Activated CD8-positive, alpha-beta memory T cell treated with anti-CD3 and anti-CD28 coated beads for 4 hours (primary cell): Measurements from ENCODE around the gene NUP50.
"Not testable (repeated sequence)": the region's sequence is repeated elsewhere in the genome, so short reads cannot be mapped to it uniquely, and the experiment has no call there.

Experiments used
- DNase-seq, 2 donors: peaks; one replicate each; pipeline ENCODE4 v3.0.0-alpha.2; 2020; ENCODE audit warnings: low read depth in 2 of 2

NUP50 gene

GRCh38 chr22:45162531-45162930 is 1.2 kb upstream of the NUP50 start:
- no peak for DNase-seq

- DNase-seq: no peak
These were observed 650 bp upstream of the NUP50 start for GRCh38 chr22:45163099-45163450.

DNA sequence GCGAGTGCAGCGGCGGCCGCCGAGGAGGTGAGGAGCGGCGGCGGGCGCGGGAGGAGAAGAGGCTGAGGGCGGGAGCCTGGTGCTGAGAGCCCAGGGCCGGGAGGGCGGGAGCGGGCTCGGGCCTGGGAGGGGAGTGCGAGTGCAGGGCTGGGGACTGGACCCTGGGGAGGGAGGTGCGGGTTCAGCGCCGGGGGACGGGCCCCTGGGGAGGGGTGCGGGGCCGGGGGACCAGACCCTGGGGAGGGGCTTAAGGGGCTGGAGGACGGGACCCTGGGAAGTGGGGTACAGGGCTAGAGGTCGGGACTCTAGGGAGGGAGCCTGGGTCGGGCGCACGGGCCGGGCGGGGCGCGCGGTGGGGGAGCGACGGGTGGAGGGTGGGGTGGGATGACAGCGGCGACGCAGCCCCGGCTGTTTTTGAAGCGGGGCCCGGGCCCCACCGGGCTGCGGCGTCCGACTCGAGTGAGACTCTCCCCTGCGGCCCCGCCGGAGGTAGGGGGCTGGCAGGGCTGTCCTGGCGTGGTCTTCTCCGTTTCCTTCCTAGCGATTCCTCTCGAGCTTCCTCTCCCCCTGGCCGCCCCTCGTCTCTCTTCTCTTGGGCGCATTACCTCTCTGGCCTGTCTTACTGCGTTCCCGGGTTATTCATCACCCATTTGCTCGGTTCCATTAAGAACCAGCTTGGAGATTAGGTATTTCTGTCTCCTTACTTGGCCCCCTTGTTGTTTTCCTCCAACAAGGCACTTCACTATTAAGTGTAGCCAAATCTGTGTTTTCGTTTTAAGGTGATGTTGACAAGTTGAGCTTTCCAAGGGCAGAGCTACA is 754 bp downstream of the NUP50 start:
- no peak for DNase-seq

- no peak for DNase-seq
These were observed 3.2 kb downstream of the NUP50 start for GRCh38 chr22:45166932-45167331.

DNA sequence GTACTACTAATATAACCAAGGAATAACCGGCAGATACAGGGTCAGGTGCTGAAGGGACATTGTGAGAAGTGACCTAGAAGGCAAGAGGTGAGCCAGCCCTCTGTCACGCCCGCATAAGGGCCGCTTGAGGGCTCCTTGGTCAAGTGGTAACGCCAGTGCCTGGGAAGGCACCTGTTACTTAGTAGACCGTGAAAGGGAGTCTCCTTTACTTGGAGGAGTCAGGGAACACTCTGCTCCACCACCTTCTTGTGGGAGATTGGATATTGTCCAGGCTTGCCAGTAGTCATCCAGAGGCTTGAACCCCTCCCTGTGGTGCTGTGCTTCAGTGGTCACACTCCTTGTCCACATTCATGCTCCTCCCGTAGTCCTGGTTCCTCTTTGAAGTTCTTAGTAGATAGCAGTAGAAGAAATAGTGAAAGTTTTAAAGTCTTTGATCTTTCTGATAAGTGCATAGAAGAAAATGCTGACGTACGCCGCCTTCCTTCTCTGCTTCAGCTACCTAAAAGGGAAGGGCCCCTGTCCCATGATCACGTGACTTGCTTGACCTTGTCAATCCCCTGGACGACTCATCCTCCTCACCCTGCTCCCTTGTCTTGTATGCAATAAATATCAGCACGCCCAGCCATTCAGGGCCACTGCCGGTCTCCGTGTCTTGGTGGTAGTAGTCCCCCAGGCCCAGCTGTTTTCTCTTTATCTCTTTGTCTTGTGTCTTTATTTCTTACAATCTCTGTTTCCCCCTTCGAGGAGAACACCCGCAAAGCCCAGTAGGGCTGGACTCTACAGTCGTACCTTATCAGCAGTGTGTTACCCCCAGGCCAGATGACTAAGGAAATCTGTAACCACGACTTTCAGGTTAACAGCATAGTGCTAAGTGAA is 6.1 kb downstream of the NUP50 start:
- no peak for DNase-seq

DNA sequence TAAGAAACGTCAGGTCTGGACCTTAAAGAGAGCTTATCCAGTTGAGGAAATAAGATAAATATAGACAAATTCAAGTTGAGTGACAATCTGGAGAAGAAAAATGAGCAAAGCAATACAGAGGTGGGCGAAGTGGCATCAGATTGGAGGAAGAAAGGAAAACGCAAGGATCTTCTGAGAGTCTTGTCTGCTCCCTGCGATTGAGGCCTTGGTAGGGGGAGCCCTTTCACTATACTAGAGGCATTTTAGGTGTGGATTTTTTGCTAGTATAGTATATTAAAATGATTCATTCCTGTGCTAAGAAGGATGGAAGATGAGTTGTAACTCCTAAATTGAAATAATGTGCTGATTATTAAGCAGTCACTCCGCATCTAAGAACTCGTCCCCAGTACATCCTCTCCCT is 8.1 kb downstream of the NUP50 start:
- DNase-seq: no peak

GRCh38 chr22:45172881-45173585 is 9.3 kb downstream of the NUP50 start:
- no peak for DNase-seq

DNA sequence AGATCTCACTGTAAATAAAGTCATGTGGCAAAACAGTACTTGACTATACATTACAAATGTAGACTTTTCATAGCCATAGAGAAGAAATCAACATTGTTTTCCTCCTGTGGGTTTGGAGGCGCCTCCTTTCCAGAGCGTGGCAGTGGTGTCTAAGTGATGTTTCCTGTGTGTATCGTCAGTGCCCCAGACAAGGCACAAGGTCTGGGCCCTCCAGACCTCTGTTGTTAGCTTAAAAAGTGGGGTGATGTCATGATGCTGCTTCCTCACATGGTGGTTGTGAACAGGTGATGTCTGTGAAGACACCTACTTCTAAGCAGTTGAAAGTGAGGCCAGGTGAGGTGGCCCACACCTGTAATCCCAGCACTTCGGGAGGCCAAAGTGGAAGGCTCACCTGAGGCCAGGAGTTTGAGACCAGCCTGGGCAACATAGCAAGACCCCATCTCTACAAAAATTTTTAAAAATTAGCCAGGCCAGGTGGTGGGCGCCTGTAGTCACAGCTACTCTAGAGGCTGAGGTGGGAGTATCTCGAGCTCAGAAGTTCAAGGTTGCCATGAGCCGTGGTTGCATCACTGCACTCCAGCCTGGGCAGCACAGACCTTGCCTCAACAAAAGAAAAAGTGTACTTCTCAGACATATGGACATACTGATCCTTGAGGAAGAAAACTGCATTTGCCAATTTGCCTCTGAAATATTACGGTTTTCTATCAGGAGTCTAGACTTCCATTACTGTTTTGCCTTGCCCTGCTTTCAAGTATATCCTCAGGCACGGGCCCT is 15.7 kb downstream of the NUP50 start:
- DNase-seq: no peak

DNA sequence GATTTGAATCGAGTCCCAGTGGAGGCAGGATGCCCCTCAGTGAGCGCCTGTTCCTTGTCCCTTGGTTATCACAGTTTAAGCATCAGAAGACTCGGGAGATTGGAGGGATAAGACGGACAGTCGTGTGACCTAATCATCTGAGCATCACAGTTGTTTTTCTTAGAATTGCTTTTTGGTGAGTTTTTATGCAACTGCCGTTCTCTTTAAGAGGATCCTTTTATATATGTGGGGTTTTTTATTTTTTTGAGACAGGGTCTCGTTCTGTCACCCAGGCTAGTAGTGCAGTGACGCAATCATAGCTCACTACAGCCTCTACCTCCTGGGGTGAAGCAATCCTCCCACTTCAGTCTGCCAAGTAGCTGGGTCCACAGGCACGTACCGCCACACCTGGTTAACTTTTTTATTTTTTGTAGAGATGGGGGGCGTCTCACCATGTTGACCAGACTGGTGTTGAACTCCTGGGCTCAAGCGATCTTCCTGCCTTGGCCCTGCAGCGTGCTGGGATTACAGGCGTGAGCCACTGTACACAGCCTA is 16.5 kb downstream of the NUP50 start:
- DNase-seq: no peak

GRCh38 chr22:45181240-45181639 is 17.5 kb downstream of the NUP50 start:
- DNase-seq: no peak

- no peak for DNase-seq
These were observed 18.0 kb downstream of the NUP50 start for GRCh38 chr22:45181766-45182165.

GRCh38 chr22:45183974-45184373 is 20.2 kb downstream of the NUP50 start:
- DNase-seq: no peak

DNA sequence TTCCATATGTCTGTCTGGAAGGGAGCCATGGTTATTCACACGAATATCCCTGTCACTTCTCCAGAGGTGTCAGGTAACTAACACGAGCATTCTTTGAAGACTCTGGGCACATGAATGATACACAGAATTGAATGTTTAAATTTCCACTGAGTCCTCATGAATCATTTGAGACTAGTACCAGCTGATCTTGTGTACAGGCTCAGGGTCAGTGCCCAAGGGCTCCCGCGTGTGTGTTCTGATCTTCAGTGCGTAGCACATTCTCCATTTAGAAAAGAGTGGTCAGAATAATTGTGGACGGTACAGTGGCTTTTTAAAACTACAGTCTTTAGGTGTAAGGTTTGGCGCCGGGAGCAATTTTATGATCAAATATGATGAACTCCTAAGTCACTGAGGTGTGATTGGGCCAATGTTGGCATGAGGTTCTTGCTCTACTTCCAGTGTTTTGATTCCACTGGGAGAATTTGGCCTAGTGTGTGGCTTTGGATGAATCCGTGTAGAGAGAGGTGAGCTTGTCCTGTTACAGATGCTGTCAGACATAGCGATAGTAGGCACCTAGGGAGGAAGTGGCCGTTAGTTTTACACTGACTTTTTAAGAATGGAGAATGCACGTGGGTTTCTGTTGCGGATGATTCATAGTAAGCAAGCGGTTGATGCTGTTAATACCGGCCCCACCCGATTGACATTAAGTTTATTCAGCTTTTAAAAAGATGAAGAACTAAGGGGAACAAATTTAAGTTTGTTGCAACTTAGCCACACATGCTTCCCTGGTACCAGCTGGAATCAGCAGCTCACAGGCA is 22.2 kb downstream of the NUP50 start:
- DNase-seq: no peak

DNA sequence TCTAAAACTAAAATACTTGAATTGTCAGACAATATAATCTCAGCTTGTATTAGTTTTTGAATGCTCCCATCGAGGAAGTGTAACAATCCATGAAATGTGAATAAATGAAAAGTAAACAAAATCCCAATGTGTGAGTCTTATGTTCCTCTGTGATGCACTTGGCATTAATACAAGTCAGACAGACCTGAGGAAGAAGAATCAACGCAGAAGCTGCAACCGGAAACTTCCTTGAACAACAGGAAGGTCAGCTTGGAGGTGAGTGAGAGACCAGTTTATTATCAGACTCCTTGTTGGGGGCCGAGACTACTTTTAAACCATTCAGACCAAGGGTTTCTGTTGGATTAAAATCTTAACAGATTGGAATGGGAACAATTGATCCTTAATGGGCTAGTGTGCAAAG is 24.2 kb downstream of the NUP50 start:
- no peak for DNase-seq

GRCh38 chr22:45188779-45189178 is 25.1 kb downstream of the NUP50 start:
- no peak for DNase-seq

- no peak for DNase-seq
These were observed 26.6 kb downstream of the NUP50 start for GRCh38 chr22:45190202-45190872.

- not testable (repeated sequence) for DNase-seq
These were observed 28.0 kb downstream of the NUP50 start for GRCh38 chr22:45191746-45192145.

DNA sequence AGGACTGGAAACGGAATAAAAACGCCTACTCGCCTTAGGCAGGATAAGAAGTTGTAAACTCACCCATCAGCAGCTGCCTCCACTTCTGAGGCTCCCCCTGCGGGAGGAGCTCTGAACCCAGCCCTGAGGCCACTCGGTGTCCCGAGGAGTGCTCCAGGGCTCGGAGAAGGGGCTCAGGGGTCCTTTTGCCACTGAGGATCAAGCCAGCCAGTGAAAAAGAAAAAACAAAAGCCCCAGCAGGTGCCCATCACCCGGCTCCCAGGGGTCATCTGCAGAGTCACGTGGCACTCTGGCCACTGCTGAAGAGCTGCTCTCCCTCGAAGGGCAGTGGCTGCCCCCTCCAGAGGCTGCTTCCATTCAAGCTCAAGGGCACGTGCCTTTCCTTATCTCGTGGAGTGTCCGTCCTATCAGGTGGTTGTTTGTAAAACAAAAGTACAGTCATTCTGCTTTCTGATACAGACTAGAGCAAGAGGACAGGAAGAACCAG is 29.0 kb downstream of the NUP50 start:
- no peak for DNase-seq

- no peak for DNase-seq
These were observed 31.0 kb downstream of the NUP50 start for GRCh38 chr22:45194686-45195085.

- DNase-seq: no peak
These were observed 31.9 kb downstream of the NUP50 start for GRCh38 chr22:45195616-45196015.
